HepG2 (cell line): ENCODE data around the gene ACSM2B. TPM values are rescaled to one million over a fixed set of nuclear protein-coding genes. Genes with fewer than 3 reads are reported as not detected.

Experiments used
- ATAC-seq: fragments of 200-7000 bp; cut with Tn5 transposase; 3 replicates; pipeline ENCODE4 v1.9.1; 2020; ENCODE audit warnings: mild to moderate bottlenecking, moderate library complexity
- BruUV-seq: library from RNA; stranded (reverse); fragments of 400-500 nt; replicated peaks from 2 replicates; lab custom pipeline; 2021; lab: Mats Ljungman, UMichigan
- CTCF ChIA-PET: fragments of 300-600 bp; formaldehyde crosslinking; extraction: SDS; loops from one replicate; lab custom pipeline; 2021; ENCODE audit warnings: low total read pairs, inconsistent platforms, low intra/inter-chr PET ratio; lab: Yijun Ruan, JAX
- POLR2A ChIA-PET: fragments of 350-600 bp; sonication (Branson Sonifier 250); formaldehyde crosslinking; loops from one replicate; lab custom pipeline; 2020; ENCODE audit warnings: antibody characterized with exemption, inconsistent platforms; lab: Yijun Ruan, JAX
- DNase-seq: peaks from one replicate; pipeline ENCODE4 v3.0.0-alpha.2; 2015; ENCODE audit warnings: low spot score
- FAIRE-seq: peaks from 3 replicates; lab custom pipeline; 2011; peaks lifted over from hg19 to GRCh38; lab: Jason Lieb, UNC
- H2AFZ ChIP-seq: one replicate; pipeline ENCODE4 v1.6.1; 2011; ENCODE audit warnings: low read length, inconsistent platforms
- H3K27ac ChIP-seq: fragments of 300-600 bp; 3 replicates; pipeline ENCODE4 v1.8.0; 2011; ENCODE audit warnings: mixed run types, mild to moderate bottlenecking, mixed read lengths, low read length, inconsistent platforms; ENCODE audit not compliant: insufficient read depth; ENCODE audit errors: extremely low read length
- H3K27me3 ChIP-seq, 2 experiments: fragments of 200-600 bp in 1 of 2; 2 replicates in 1 of 2; 3 replicates in 1 of 2; pipeline versions ENCODE4 v1.6.0 to v1.8.0; 2011; ENCODE audit warnings: low read length in 2 of 2, mild to moderate bottlenecking in 2 of 2, moderate library complexity in 2 of 2, inconsistent platforms in 1 of 2; ENCODE audit not compliant: insufficient read depth in 2 of 2, control insufficient read depth in 1 of 2
- H3K36me3 ChIP-seq, 2 experiments: fragments of 200-600 bp in 1 of 2; replicated peaks in 1 of 2; 2 replicates in 1 of 2; 3 replicates in 1 of 2; pipeline versions ENCODE4 v1.5.1 to v1.8.0; 2011; ENCODE audit warnings: low read length in 2 of 2, inconsistent platforms in 1 of 2; ENCODE audit not compliant: insufficient read depth in 2 of 2, control insufficient read depth in 1 of 2
- H3K4me1 ChIP-seq: 2 replicates; pipeline ENCODE4 v1.5.1; 2012; ENCODE audit warnings: low read length, inconsistent platforms; ENCODE audit not compliant: insufficient read depth
- H3K4me2 ChIP-seq: 2 replicates; pipeline ENCODE4 v1.6.0; 2011; ENCODE audit warnings: low read depth, low read length, inconsistent platforms
- H3K4me3 ChIP-seq, 3 experiments: fragments of 200-600 bp in 1 of 3; sonication (generic), shearing (Covaris generic) in 1 of 3; replicated peaks in 1 of 3; 2 replicates each; pipeline ENCODE4 v1.5.1; 2011 to 2016; ENCODE audit warnings: low read length in 3 of 3, inconsistent platforms in 2 of 3, low read depth in 2 of 3, mild to moderate bottlenecking in 2 of 3, control low read depth in 1 of 3, mixed read lengths in 1 of 3; ENCODE audit not compliant: insufficient read depth in 1 of 3
- H3K79me2 ChIP-seq: one replicate; pipeline ENCODE4 v1.6.1; 2011; ENCODE audit warnings: low read length, inconsistent platforms; ENCODE audit not compliant: insufficient read depth
- H3K9ac ChIP-seq: 2 replicates; pipeline ENCODE4 v1.6.0; 2011; ENCODE audit warnings: mild to moderate bottlenecking, low read depth, low read length, inconsistent platforms; ENCODE audit not compliant: insufficient read depth
- H3K9me3 ChIP-seq: 2 replicates; pipeline ENCODE4 v1.5.1; 2012; ENCODE audit warnings: mild to moderate bottlenecking, low read length
- H4K20me1 ChIP-seq: 2 replicates; pipeline ENCODE4 v1.6.0; 2011; ENCODE audit warnings: inconsistent platforms, mild to moderate bottlenecking, low read length, moderate library complexity; ENCODE audit not compliant: insufficient read depth
- BRF2 ChIP-seq: sonication (generic); formaldehyde crosslinking; IDR thresholded peaks from 2 replicates; pipeline ENCODE4 v1.8.1; 2022; ENCODE audit warnings: mild to moderate bottlenecking, missing genetic modification reagents
- CEBPB ChIP-seq: IDR thresholded peaks from 2 replicates; pipeline ENCODE4 v1.6.1; 2011; ENCODE audit warnings: low read depth, low read length, improper control_type of control experiment, borderline replicate concordance
- FIP1L1 ChIP-seq: fragments of 200-400 bp; formaldehyde crosslinking; IDR thresholded peaks from 2 replicates; pipeline ENCODE4 v1.6.1; 2018; ENCODE audit warnings: low read depth, mild to moderate bottlenecking, low read length, moderate library complexity, borderline replicate concordance; ENCODE audit not compliant: insufficient read depth
- GLMP ChIP-seq: sonication (generic); formaldehyde crosslinking; IDR thresholded peaks from 2 replicates; pipeline ENCODE4 v1.9.0; 2021; ENCODE audit warnings: missing genetic modification reagents, mild to moderate bottlenecking, borderline replicate concordance
- HNF4A ChIP-seq: sonication (generic); formaldehyde crosslinking; IDR thresholded peaks from 2 replicates; pipeline ENCODE4 v1.4.0; 2020; ENCODE audit warnings: missing genetic modification reagents
- JUND ChIP-seq: sonication (generic); formaldehyde crosslinking; IDR thresholded peaks from 2 replicates; pipeline ENCODE4 v1.8.0; 2022; ENCODE audit warnings: mild to moderate bottlenecking, missing genetic modification reagents
- MIXL1 ChIP-seq: IDR thresholded peaks from 2 replicates; pipeline ENCODE4 v1.6.1; 2016
- THAP8 ChIP-seq: sonication (generic); formaldehyde crosslinking; IDR thresholded peaks from 2 replicates; pipeline ENCODE4 v1.5.1; 2020; ENCODE audit warnings: missing genetic modification reagents, mild to moderate bottlenecking, borderline replicate concordance
- TRIM24 ChIP-seq: sonication (generic); formaldehyde crosslinking; IDR thresholded peaks from 2 replicates; pipeline ENCODE4 v1.8.0; 2022; ENCODE audit warnings: mild to moderate bottlenecking, missing genetic modification reagents
- ZNF143 ChIP-seq: sonication (generic); formaldehyde crosslinking; IDR thresholded peaks from 2 replicates; pipeline ENCODE4 v1.4.0; 2020; ENCODE audit warnings: missing genetic modification reagents
- ZNF280B ChIP-seq: sonication (generic); formaldehyde crosslinking; IDR thresholded peaks from 2 replicates; pipeline ENCODE4 v1.5.0; 2020; ENCODE audit warnings: missing genetic modification reagents, mild to moderate bottlenecking, borderline replicate concordance
- ZNF577 ChIP-seq: sonication (generic); formaldehyde crosslinking; IDR thresholded peaks from 2 replicates; pipeline ENCODE4 v1.4.0; 2020; ENCODE audit warnings: mild to moderate bottlenecking, low read depth, missing genetic modification reagents, borderline replicate concordance
- WGBS: methylation state at CpG from one replicate; pipeline ENCODE4 v1.1.6; 2017; ENCODE audit warnings: low lambda C conversion rate; 5-methylcytosine and 5-hydroxymethylcytosine counted together
- in situ Hi-C: cut with HindIII; loops from 2 replicates; pipeline ENCODE4 v1.10.0; 2017; ENCODE audit warnings: low pct_unique_long_range_greater_than_20kb; ENCODE audit not compliant: extremely low pct_ligation_motif_present
- intact Hi-C: fragments of 100-400 bp; cut with micrococcal nuclease; formaldehyde crosslinking; loops from one replicate; pipeline ENCODE4 v1.10.0; 2022; ENCODE audit not compliant: unreplicated experiment
- polyA plus RNA-seq, 8 experiments: library from polyadenylated mRNA; depleted of rRNA in 3 of 8; stranded (reverse) in 7 of 8; unstranded in 1 of 8; fragments of >200 nt; fragmentation: Illumina TruSeq in 4 of 8; extraction: Trizol in 4 of 8; gene quantifications; 2 replicates each; pipeline versions ENCODE4 v1.2.1 to v1.2.3, GENCODE V29; 2011 to 2016; ENCODE audit warnings: low read depth in 4 of 8, missing spikeins in 1 of 8, mixed read lengths in 1 of 8; ENCODE audit not compliant: insufficient read depth in 1 of 8
- total RNA-seq, 5 experiments: library from RNA; depleted of rRNA; stranded (reverse); fragments of >200 nt; fragmentation: Illumina TruSeq; extraction: Trizol; gene quantifications; 2 replicates each; pipeline ENCODE4 v1.2.3, GENCODE V29; 2016; ENCODE audit warnings: low read depth in 1 of 5
- TF ChIP-seq, protein P1 (sequence below): IDR thresholded peaks from 2 replicates; pipeline ENCODE4 v1.6.1; 2016; ENCODE audit warnings: missing compliant biosample characterization, missing genetic modification reagents, borderline replicate concordance

The ACSM2B gene
- total and polyA plus RNA-seq, 2 of the 13 experiments (the other 11 are each of a cell fraction or from before 2014, with no cell fraction given), result 22.9 to 34.0 TPM

DNA sequence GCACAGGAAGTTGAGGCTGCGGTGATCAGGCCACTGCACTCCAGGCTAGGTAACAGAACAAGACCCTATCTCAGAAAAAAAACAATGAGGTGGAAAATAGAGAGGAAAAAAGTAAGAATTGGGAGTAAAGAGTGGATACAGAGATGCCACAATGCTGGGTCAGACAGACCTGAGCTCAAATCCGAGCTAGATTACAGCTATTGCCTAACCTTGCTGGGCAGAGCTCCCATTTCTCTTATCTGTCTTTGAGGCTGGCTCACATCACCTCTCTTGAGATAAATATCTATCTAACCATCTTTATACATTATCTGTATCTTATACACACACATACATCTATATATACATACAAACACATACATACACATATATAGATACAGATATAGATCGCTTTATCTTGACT, 59.0 kb downstream of the ACSM2B start:
- Histone ChIP-seq H3K4me1 (peaks cover 16% of the 10 kb centered on the region), H3K36me3 (no peaks in the 10 kb centered on the region), H4K20me1 (no peaks in the 10 kb centered on the region), H3K79me2 (no peaks in the 10 kb centered on the region), H2AFZ (no peak overlapping the region), H3K4me2 (no peak overlapping the region), H3K9me3 (no peaks in the 10 kb centered on the region), H3K27ac (no peak overlapping the region), H3K27me3 (no peaks in the 10 kb centered on the region), H3K9ac (no peak overlapping the region), H3K4me3 (no peak overlapping the region)
- CTCF ChIA-PET, result no interaction called here
- WGBS, result 62% methylated on average over 3 of the region's 3 CpGs
- ATAC-seq (no peak), FAIRE-seq (no peak), DNase-seq (no peak)
- intact Hi-C loops, result no loop called here
- in situ Hi-C loops, result no loop called here
- POLR2A ChIA-PET, result no interaction called here
- no TSS peak for BruUV-seq
- TF ChIP-seq CEBPB (peak; percentile 6; the same call in 1 of the 2 replicates), MIXL1 (CRISPR knock-in tag) (no peak), JUND (CRISPR knock-in tag) (no peak), TRIM24 (CRISPR knock-in tag) (no peak), FIP1L1 (no peak), ZNF577 (CRISPR knock-in tag) (no peak)

DNA sequence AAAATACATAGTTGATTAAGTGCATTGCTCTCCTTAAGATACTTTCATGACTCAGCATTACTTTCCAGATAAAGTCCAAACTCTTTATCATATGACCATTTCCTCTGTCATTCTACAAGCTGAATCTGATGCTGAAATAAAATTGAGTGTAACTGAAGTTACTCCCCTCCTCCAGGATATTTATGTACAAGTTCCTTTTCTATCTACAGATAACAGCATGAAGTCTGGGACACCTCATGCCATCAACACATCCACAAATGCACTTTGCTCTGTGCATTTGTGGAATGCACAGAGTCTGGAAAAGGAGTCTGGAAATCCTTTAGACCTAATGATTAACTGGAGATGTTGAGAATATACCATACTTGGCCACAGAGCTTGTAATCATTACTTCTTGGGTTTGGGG, 60.5 kb downstream of the ACSM2B start:
- POLR2A ChIA-PET, result no interaction called here
- no peak for TF ChIP-seq ZNF280B (CRISPR knock-in tag)
- no peak for TF ChIP-seq GLMP (CRISPR knock-in tag)
- TF ChIP-seq BRF2 (CRISPR knock-in tag), result no peak
- no peak for TF ChIP-seq ZNF143 (CRISPR knock-in tag)
- no peak for TF ChIP-seq THAP8 (CRISPR knock-in tag)
- TF ChIP-seq, protein P1, sequence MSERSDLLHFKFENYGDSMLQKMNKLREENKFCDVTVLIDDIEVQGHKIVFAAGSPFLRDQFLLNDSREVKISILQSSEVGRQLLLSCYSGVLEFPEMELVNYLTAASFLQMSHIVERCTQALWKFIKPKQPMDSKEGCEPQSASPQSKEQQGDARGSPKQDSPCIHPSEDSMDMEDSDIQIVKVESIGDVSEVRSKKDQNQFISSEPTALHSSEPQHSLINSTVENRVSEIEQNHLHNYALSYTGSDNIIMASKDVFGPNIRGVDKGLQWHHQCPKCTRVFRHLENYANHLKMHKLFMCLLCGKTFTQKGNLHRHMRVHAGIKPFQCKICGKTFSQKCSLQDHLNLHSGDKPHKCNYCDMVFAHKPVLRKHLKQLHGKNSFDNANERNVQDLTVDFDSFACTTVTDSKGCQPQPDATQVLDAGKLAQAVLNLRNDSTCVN (CRISPR knock-in tag), result peak; percentile 91
- TF ChIP-seq HNF4A, result peak; percentile 90

More for the DNA sequence above, 60.5 kb downstream of the ACSM2B start:
- CTCF ChIA-PET, result no interaction called here
- no peaks in the 10 kb centered on the region for H3K36me3 ChIP-seq
- no peak overlapping the region for H3K27ac ChIP-seq
- no TSS peak for BruUV-seq
- peak; percentile 97 for ATAC-seq
- FAIRE-seq, result peak; percentile 79
- no peaks in the 10 kb centered on the region for H3K9me3 ChIP-seq
- 0 out of 2 replicates have a peak overlapping the region, but pooled peaks have one; percentile 1 for H3K4me2 ChIP-seq
- H2AFZ ChIP-seq, result no peak overlapping the region
- DNase-seq, result peak; percentile 71
- peaks cover 16% of the 10 kb centered on the region for H3K4me1 ChIP-seq
- H3K79me2 ChIP-seq, result no peaks in the 10 kb centered on the region
- H3K9ac ChIP-seq, result no peak overlapping the region
- in situ Hi-C loops (no loop called here), intact Hi-C loops (no loop called here)
- no peak overlapping the region for H3K4me3 ChIP-seq
- no peaks in the 10 kb centered on the region for H3K27me3 ChIP-seq
- no peaks in the 10 kb centered on the region for H4K20me1 ChIP-seq
